Upper lobe of left lung (tissue), 4 donors: ENCODE data around the gene FBXL7.

Source experiments
- EP300 ChIP-seq, 4 donors: sonication (generic); formaldehyde crosslinking; IDR thresholded peaks; one replicate each; pipeline ENCODE4 v1.5.1; 2017; ENCODE audit warnings: antibody characterized with exemption in 4 of 4, control low read depth in 2 of 4
- POLR2A ChIP-seq, 4 donors: fragments of 450-650 bp; IDR thresholded peaks; one replicate each; pipeline ENCODE4 v1.5.1; 2016 to 2017; ENCODE audit warnings: antibody characterized with exemption in 4 of 4, mild to moderate bottlenecking in 2 of 4
- TF ChIP-seq, protein P1 (sequence below), 6 experiments: fragments of 450-650 bp in 4 of 6; fragments of 200-600 bp in 2 of 6; sonication (generic) in 2 of 6; IDR thresholded peaks; one replicate each; pipeline ENCODE4 v1.5.1; 2016 to 2019; ENCODE audit warnings: antibody characterized with exemption in 6 of 6

GRCh38 chr5:15680455-15680854, 180.5 kb downstream of the FBXL7 start:
- no peak for TF ChIP-seq POLR2A (IDR thresholded peaks at IDR 0.05)
- TF ChIP-seq, protein P1, sequence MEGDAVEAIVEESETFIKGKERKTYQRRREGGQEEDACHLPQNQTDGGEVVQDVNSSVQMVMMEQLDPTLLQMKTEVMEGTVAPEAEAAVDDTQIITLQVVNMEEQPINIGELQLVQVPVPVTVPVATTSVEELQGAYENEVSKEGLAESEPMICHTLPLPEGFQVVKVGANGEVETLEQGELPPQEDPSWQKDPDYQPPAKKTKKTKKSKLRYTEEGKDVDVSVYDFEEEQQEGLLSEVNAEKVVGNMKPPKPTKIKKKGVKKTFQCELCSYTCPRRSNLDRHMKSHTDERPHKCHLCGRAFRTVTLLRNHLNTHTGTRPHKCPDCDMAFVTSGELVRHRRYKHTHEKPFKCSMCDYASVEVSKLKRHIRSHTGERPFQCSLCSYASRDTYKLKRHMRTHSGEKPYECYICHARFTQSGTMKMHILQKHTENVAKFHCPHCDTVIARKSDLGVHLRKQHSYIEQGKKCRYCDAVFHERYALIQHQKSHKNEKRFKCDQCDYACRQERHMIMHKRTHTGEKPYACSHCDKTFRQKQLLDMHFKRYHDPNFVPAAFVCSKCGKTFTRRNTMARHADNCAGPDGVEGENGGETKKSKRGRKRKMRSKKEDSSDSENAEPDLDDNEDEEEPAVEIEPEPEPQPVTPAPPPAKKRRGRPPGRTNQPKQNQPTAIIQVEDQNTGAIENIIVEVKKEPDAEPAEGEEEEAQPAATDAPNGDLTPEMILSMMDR (IDR thresholded peaks at IDR 0.05), result no peak
- TF ChIP-seq EP300 (IDR thresholded peaks at IDR 0.05), result no peak
